H1 (cell line): Measurements from ENCODE around the gene TMTC2. TPM values are rescaled to one million over a fixed set of nuclear protein-coding genes. Genes with fewer than 3 reads are reported as not detected.

Source experiments
- CTCF ChIA-PET: fragments of 300-600 bp; sonication (Branson Sonifier 250); formaldehyde crosslinking; loops from one replicate; lab custom pipeline; 2021; ENCODE audit not compliant: partially characterized antibody; lab: Charles Lee
- POLR2A ChIA-PET: fragments of 300-600 bp; sonication (Branson Sonifier 250); formaldehyde crosslinking; loops from one replicate; lab custom pipeline; 2021; ENCODE audit warnings: inconsistent platforms; ENCODE audit not compliant: partially characterized antibody; lab: Charles Lee
- DNase-seq, 2 experiments: peaks; one replicate each; pipeline versions ENCODE4 v3.0.0 to v3.0.0-alpha.2; 2010 to 2022; ENCODE audit warnings: low spot score in 2 of 2, low read depth in 1 of 2, mixed read lengths in 1 of 2
- FAIRE-seq: peaks from 2 replicates; lab custom pipeline; 2011; peaks lifted over from hg19 to GRCh38; lab: Jason Lieb, UNC
- H2AFZ ChIP-seq: 2 replicates; pipeline ENCODE4 v1.8.1; 2012; ENCODE audit warnings: low read length, inconsistent platforms
- H2AK5ac ChIP-seq: 2 replicates; pipeline ENCODE4 v1.6.1; 2013; ENCODE audit warnings: low read depth, low read length
- H2BK120ac ChIP-seq: replicated peaks from 2 replicates; pipeline ENCODE3; 2013; ENCODE audit warnings: low read depth, low read length, inconsistent platforms
- H2BK12ac ChIP-seq: 2 replicates; pipeline ENCODE4 v1.6.1; 2013; ENCODE audit warnings: low read depth, low read length
- H2BK15ac ChIP-seq: 2 replicates; pipeline ENCODE4 v1.6.1; 2013; ENCODE audit warnings: low read length
- H2BK20ac ChIP-seq: 2 replicates; pipeline ENCODE4 v1.6.1; 2013; ENCODE audit warnings: low read length
- H2BK5ac ChIP-seq: 2 replicates; pipeline ENCODE4 v1.6.1; 2013; ENCODE audit warnings: low read depth, low read length
- H3K14ac ChIP-seq: 2 replicates; pipeline ENCODE4 v1.6.1; 2013; ENCODE audit warnings: inconsistent platforms; ENCODE audit not compliant: insufficient read length
- H3K18ac ChIP-seq: 2 replicates; pipeline ENCODE4 v1.6.1; 2013; ENCODE audit warnings: low read length; ENCODE audit errors: extremely low read depth
- H3K23ac ChIP-seq: 2 replicates; pipeline ENCODE4 v1.6.1; 2013; ENCODE audit warnings: inconsistent platforms; ENCODE audit not compliant: insufficient read length
- H3K23me2 ChIP-seq: 2 replicates; pipeline ENCODE4 v1.6.1; 2013; ENCODE audit warnings: low read depth, low read length
- H3K27ac ChIP-seq: 2 replicates; pipeline ENCODE4 v1.6.1; 2011; ENCODE audit warnings: low read depth, low read length, inconsistent platforms
- H3K27me3 ChIP-seq, 4 experiments: replicated peaks in 1 of 4; 1 replicate in 1 of 4; 2 replicates in 3 of 4; pipeline versions ENCODE4 v1.6.1 to v1.8.1; 2011 to 2013; ENCODE audit warnings: low read length in 3 of 4, mild to moderate bottlenecking in 3 of 4, inconsistent platforms in 2 of 4, mixed read lengths in 2 of 4, moderate library complexity in 1 of 4; ENCODE audit not compliant: control insufficient read depth in 3 of 4, insufficient read depth in 3 of 4; ENCODE audit errors: extremely low read depth in 1 of 4
- H3K36me3 ChIP-seq, 4 experiments: 2 replicates each; pipeline versions ENCODE4 v1.6.1 to v1.8.1; 2011 to 2013; ENCODE audit warnings: mild to moderate bottlenecking in 4 of 4, low read length in 3 of 4, moderate library complexity in 2 of 4, control low read depth in 1 of 4, inconsistent platforms in 1 of 4; ENCODE audit not compliant: insufficient read depth in 4 of 4, control insufficient read depth in 2 of 4
- H3K4ac ChIP-seq: replicated peaks from 2 replicates; pipeline ENCODE3; 2013; ENCODE audit warnings: low read length, low read depth, mixed read lengths, inconsistent platforms; ENCODE audit not compliant: insufficient read length
- H3K4me1 ChIP-seq, 4 experiments: replicated peaks in 1 of 4; 1 replicate in 1 of 4; 2 replicates in 3 of 4; pipeline versions ENCODE4 v1.6.1 to v1.8.1; 2011 to 2013; ENCODE audit warnings: low read length in 3 of 4, inconsistent platforms in 2 of 4, mixed read lengths in 1 of 4; ENCODE audit not compliant: insufficient read depth in 4 of 4, control insufficient read depth in 3 of 4
- H3K4me2 ChIP-seq, 2 experiments: 2 replicates each; pipeline versions ENCODE4 v1.6.1 to v1.8.1; 2011 to 2013; ENCODE audit warnings: low read depth in 2 of 2, low read length in 2 of 2, control low read depth in 1 of 2, inconsistent platforms in 1 of 2, mild to moderate bottlenecking in 1 of 2; ENCODE audit not compliant: insufficient read depth in 1 of 2
- H3K4me3 ChIP-seq, 4 experiments: fragments of 200-600, 300-600 bp in 1 of 4; sonication (generic), shearing (Covaris generic), sonication (Bioruptor Twin) in 1 of 4; 2 replicates each; pipeline versions ENCODE4 v1.5.1 to v1.8.1; 2011 to 2016; ENCODE audit warnings: low read length in 4 of 4, low read depth in 3 of 4, control low read depth in 2 of 4, inconsistent platforms in 2 of 4, mild to moderate bottlenecking in 2 of 4, mixed read lengths in 1 of 4, moderate library complexity in 1 of 4; ENCODE audit not compliant: insufficient read depth in 2 of 4; ENCODE audit errors: extremely low read depth in 1 of 4
- H3K56ac ChIP-seq: replicated peaks from 2 replicates; pipeline ENCODE3; 2013; ENCODE audit warnings: low read depth, mild to moderate bottlenecking, mixed read lengths, low read length, inconsistent platforms; ENCODE audit not compliant: insufficient read length
- H3K79me1 ChIP-seq: 2 replicates; pipeline ENCODE4 v1.6.1; 2013; ENCODE audit warnings: low read depth, low read length, control low read depth
- H3K79me2 ChIP-seq, 2 experiments: 2 replicates each; pipeline versions ENCODE4 v1.6.1 to v1.8.1; 2012 to 2013; ENCODE audit warnings: low read length in 2 of 2, mild to moderate bottlenecking in 2 of 2, inconsistent platforms in 1 of 2; ENCODE audit not compliant: insufficient read depth in 2 of 2, control insufficient read depth in 1 of 2
- H3K9ac ChIP-seq, 4 experiments: replicated peaks in 1 of 4; 1 replicate in 1 of 4; 2 replicates in 3 of 4; pipeline versions ENCODE4 v1.6.1 to v1.8.1; 2011 to 2013; ENCODE audit warnings: low read depth in 3 of 4, low read length in 3 of 4, control low read depth in 2 of 4, mild to moderate bottlenecking in 2 of 4, moderate library complexity in 2 of 4, inconsistent platforms in 1 of 4; ENCODE audit errors: extremely low read depth in 1 of 4
- H3K9me3 ChIP-seq, 2 experiments: 2 replicates each; pipeline versions ENCODE4 v1.6.1 to v1.8.1; 2012 to 2013; ENCODE audit warnings: mild to moderate bottlenecking in 2 of 2, moderate library complexity in 2 of 2, control low read depth in 1 of 2, inconsistent platforms in 1 of 2, low read depth in 1 of 2, low read length in 1 of 2, mixed read lengths in 1 of 2; ENCODE audit not compliant: insufficient read depth in 2 of 2
- H4K20me1 ChIP-seq, 2 experiments: replicated peaks in 1 of 2; 2 replicates each; pipeline versions ENCODE3 to v1.8.1; 2011 to 2013; ENCODE audit warnings: inconsistent platforms in 2 of 2, low read length in 2 of 2, mild to moderate bottlenecking in 1 of 2; ENCODE audit not compliant: insufficient read depth in 2 of 2, control insufficient read depth in 1 of 2
- H4K5ac ChIP-seq: 2 replicates; pipeline ENCODE4 v1.6.1; 2013; ENCODE audit warnings: low read length, low read depth, mixed read lengths, inconsistent platforms; ENCODE audit not compliant: insufficient read length
- H4K8ac ChIP-seq: 2 replicates; pipeline ENCODE4 v1.8.0; 2013; ENCODE audit warnings: mild to moderate bottlenecking, moderate library complexity, low read length, inconsistent platforms; ENCODE audit not compliant: insufficient read depth; ENCODE audit errors: extremely low read depth
- H4K91ac ChIP-seq: replicated peaks from 2 replicates; pipeline ENCODE3; 2013; ENCODE audit warnings: low read length, mixed read lengths, inconsistent platforms; ENCODE audit not compliant: insufficient read length
- SP1 ChIP-seq: IDR thresholded peaks from 2 replicates; pipeline ENCODE4 v1.6.1; 2011; ENCODE audit warnings: low read depth, low read length
- SRF ChIP-seq: IDR thresholded peaks from 2 replicates; pipeline ENCODE4 v1.6.1; 2011; ENCODE audit warnings: mild to moderate bottlenecking, low read depth, low read length, moderate library complexity
- WGBS, 2 experiments: shearing (Covaris generic) in 1 of 2; methylation state at CpG; one replicate each; pipeline versions ENCODE4 v1.1.6 to v1.1.7; 2013 to 2015; ENCODE audit warnings: low lambda C conversion rate in 2 of 2, mixed read lengths in 2 of 2, inconsistent platforms in 1 of 2, low coverage in 1 of 2, missing lambda C conversion rate in 1 of 2; ENCODE audit not compliant: insufficient replicate concordance in 2 of 2, insufficient coverage in 1 of 2, insufficient read length in 1 of 2; ENCODE audit errors: extremely low coverage in 1 of 2, missing lambda C conversion rate in 1 of 2; 5-methylcytosine and 5-hydroxymethylcytosine counted together
- polyA plus RNA-seq, 7 experiments: library from polyadenylated mRNA; depleted of rRNA in 3 of 7; stranded (reverse) in 5 of 7; unstranded in 2 of 7; fragments of >200 nt in 5 of 7; fragments of 200-250 nt in 2 of 7; gene quantifications; 1 replicate in 5 of 7; 2 replicates in 1 of 7; 4 replicates in 1 of 7; pipeline versions ENCODE4 v1.2.1 to v1.2.3, GENCODE V29; 2011 to 2013; ENCODE audit warnings: missing spikeins in 2 of 7, mixed read lengths in 2 of 7
- total RNA-seq: library from RNA; stranded (reverse); fragmentation: NEBNext Ultra II Directional; extraction: Animal tissue kit (Norgen Biotek cat#: 25700); gene quantifications from 2 replicates; pipeline ENCODE4 v1.2.1, GENCODE V29; 2021
- TF ChIP-seq, protein P1 (sequence below): IDR thresholded peaks from 2 replicates; pipeline ENCODE4 v1.6.1; 2012; ENCODE audit warnings: inconsistent platforms

The TMTC2 gene
- total and polyA plus RNA-seq, 2 of the 8 experiments (the other 6 are each of a cell fraction or from before 2014, with no cell fraction given): 2.3 to 3.9 TPM

DNA sequence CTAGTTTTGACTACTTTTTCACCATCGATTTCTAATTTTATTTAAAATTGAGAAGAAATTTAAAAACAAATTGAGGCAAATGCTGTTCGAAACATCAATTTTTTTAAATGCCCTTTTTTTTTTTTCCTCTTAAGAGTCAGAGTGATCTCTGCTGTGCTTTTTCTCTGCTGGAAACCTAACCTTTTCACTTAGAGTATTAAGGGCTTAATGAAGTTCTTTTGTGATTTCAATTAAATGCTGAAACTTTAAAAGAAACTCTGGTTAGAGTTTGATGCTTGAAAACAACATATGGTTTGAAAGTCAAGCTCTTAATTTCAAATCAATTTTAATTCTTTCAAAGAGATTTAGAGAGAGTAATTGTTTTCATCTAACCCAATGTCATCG lies 171.8 kb downstream of the TMTC2 start:
- Histone ChIP-seq H4K8ac (no peak overlapping the region), H3K27ac (no peak overlapping the region), H3K9ac (no peak overlapping the region), H4K20me1 (no peaks in the 10 kb centered on the region), H3K27me3 (no peaks in the 10 kb centered on the region; a peak in 1 of 7 replicates), H3K18ac (no peak overlapping the region), H2BK12ac (no peak overlapping the region), H3K79me1 (no peaks in the 10 kb centered on the region), H3K36me3 (peaks cover 0 to 5% (median 0%) of the 10 kb centered on the region in 4 experiments; a peak in 2 of 8 replicates), H3K4me2 (peak overlapping the region; percentile 41 to 45; a peak in 3 of 4 replicates), H3K4me1 (peaks cover 3 to 11% (median 7%) of the 10 kb centered on the region in 4 experiments; a peak in 5 of 7 replicates), H3K23me2 (no peaks in the 10 kb centered on the region), H3K56ac (no peak overlapping the region), H2BK15ac (no peak overlapping the region), H4K5ac (no peak overlapping the region), H4K91ac (no peak overlapping the region), H3K79me2 (no peaks in the 10 kb centered on the region), H2BK20ac (no peak overlapping the region), H2AFZ (no peak overlapping the region), H3K23ac (no peak overlapping the region), H3K9me3 (no peaks in the 10 kb centered on the region), H2BK120ac (no peak overlapping the region), H2BK5ac (no peak overlapping the region), H3K14ac (no peak overlapping the region), H3K4ac (no peak overlapping the region), H2AK5ac (no peak overlapping the region), H3K4me3 (peak overlapping the region in 1 of 4 experiments; percentile 37; a peak in 2 of 8 replicates)
- FAIRE-seq: no peak
- ChIA-PET POLR2A (interaction anchor here (1.0 kb wide), 1 partner anchor 75 kb away, joined by 3 read pairs; no protein-coding TSS in a partner anchor), CTCF (interaction anchor here (0.6 to 2.1 kb wide), 3 partner anchors 10 to 64 kb away, joined by 3 to 6 read pairs (median 5); no protein-coding TSS in a partner anchor)
- 46% methylated on average over 3 of the region's 3 CpGs; no CpG with 5 or more reads in 1 of the 2 experiments for WGBS, 2 experiments
- DNase-seq: no peak
- TF ChIP-seq, protein P1, sequence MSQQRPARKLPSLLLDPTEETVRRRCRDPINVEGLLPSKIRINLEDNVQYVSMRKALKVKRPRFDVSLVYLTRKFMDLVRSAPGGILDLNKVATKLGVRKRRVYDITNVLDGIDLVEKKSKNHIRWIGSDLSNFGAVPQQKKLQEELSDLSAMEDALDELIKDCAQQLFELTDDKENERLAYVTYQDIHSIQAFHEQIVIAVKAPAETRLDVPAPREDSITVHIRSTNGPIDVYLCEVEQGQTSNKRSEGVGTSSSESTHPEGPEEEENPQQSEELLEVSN: no peak
- no peak for TF ChIP-seq SRF
- 0 out of 2 replicates have a peak, but pooled peaks have one; percentile 20 for TF ChIP-seq SP1
